ENCODE measurements around the gene SURF1.

DNA sequence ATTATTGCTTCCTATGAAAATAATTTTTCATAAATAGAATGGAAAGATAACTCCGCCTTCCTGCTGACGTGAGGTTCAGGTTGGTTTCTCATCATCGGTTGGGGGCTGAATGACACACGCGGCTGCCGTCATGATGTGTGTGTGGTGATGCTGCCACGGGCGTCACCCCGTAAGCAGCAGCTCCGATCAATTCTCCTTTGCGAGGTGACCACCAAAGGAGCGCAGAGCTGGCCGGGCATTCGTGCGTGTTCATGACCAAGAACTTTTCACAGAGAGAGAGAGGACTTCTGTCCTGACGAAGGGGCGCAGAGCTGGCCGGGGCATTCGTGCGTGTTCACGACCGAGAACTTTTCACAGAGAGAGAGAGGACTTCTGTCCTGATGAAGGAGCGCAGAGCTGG lies 50.6 kb downstream of the SURF1 start:
- no peak for TF ChIP-seq CBX1 (IDR thresholded peaks at IDR 0.05; ENCODE audit: low read depth)
- TF ChIP-seq, protein P1, sequence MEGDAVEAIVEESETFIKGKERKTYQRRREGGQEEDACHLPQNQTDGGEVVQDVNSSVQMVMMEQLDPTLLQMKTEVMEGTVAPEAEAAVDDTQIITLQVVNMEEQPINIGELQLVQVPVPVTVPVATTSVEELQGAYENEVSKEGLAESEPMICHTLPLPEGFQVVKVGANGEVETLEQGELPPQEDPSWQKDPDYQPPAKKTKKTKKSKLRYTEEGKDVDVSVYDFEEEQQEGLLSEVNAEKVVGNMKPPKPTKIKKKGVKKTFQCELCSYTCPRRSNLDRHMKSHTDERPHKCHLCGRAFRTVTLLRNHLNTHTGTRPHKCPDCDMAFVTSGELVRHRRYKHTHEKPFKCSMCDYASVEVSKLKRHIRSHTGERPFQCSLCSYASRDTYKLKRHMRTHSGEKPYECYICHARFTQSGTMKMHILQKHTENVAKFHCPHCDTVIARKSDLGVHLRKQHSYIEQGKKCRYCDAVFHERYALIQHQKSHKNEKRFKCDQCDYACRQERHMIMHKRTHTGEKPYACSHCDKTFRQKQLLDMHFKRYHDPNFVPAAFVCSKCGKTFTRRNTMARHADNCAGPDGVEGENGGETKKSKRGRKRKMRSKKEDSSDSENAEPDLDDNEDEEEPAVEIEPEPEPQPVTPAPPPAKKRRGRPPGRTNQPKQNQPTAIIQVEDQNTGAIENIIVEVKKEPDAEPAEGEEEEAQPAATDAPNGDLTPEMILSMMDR (IDR thresholded peaks at IDR 0.05 in 2 of 3, conservative IDR thresholded peaks at IDR 0.05 in 1 of 3; ENCODE audit: insufficient read depth in 2 of 3, low read depth in 1 of 3, low read length in 3 of 3), result no peak
- TF ChIP-seq, protein P2, sequence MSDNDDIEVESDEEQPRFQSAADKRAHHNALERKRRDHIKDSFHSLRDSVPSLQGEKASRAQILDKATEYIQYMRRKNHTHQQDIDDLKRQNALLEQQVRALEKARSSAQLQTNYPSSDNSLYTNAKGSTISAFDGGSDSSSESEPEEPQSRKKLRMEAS (CRISPR knock-in tag; IDR thresholded peaks at IDR 0.05), result no peak
- no peak for TF ChIP-seq YY1 (IDR thresholded peaks at IDR 0.05; ENCODE audit: borderline replicate concordance in 1 of 3, control insufficient read depth in 1 of 3, extremely low read depth in 1 of 3, insufficient read depth in 3 of 3, insufficient read length in 1 of 3, insufficient replicate concordance in 2 of 3, low read depth in 1 of 3, low read length in 2 of 3)
- TF ChIP-seq EZH2 (IDR thresholded peaks at IDR 0.05; ENCODE audit: borderline replicate concordance, low read depth, low read length), result no peak
- no peak for TF ChIP-seq MYNN (IDR thresholded peaks at IDR 0.05)
- no peak for TF ChIP-seq MYNN (CRISPR knock-in tag; IDR thresholded peaks at IDR 0.05)
- no peak for TF ChIP-seq POLR2A (conservative IDR thresholded peaks at IDR 0.05)
